Endothelial cell of umbilical vein (primary cell): ENCODE results near the gene PLLP.

Source experiments
- CTCF ChIP-seq, 2 donors: IDR thresholded peaks; 1 replicate in 1 of 2; 2 replicates in 1 of 2; pipeline ENCODE4 v1.5.1; 2011; ENCODE audit warnings: low read length in 2 of 2, mild to moderate bottlenecking in 2 of 2, moderate library complexity in 2 of 2, control low read depth in 1 of 2, inconsistent platforms in 1 of 2, low read depth in 1 of 2; ENCODE audit not compliant: insufficient read depth in 1 of 2; ENCODE audit errors: extremely low read depth in 1 of 2
- EZH2 ChIP-seq: IDR thresholded peaks from 2 replicates; pipeline ENCODE4 v1.6.1; 2012; ENCODE audit warnings: borderline replicate concordance, low read depth, mild to moderate bottlenecking, moderate library complexity, low read length, inconsistent platforms; ENCODE audit not compliant: severe bottlenecking
- FOS ChIP-seq: IDR thresholded peaks from 2 replicates; pipeline ENCODE4 v1.6.1; 2011; ENCODE audit warnings: mild to moderate bottlenecking, low read length, moderate library complexity, borderline replicate concordance; ENCODE audit not compliant: insufficient read depth
- GATA2 ChIP-seq: IDR thresholded peaks from 2 replicates; pipeline ENCODE4 v1.7.0; 2011; ENCODE audit warnings: low read depth, mild to moderate bottlenecking, moderate library complexity, mixed read lengths, low read length; ENCODE audit not compliant: insufficient read length, insufficient read depth
- JUN ChIP-seq: IDR thresholded peaks from 2 replicates; pipeline ENCODE4 v1.6.1; 2011; ENCODE audit warnings: borderline replicate concordance, low read depth; ENCODE audit not compliant: insufficient read length, insufficient read depth
- MYC ChIP-seq: IDR thresholded peaks from one replicate; pipeline ENCODE4 v1.6.1; 2011; ENCODE audit warnings: mild to moderate bottlenecking, low read depth, low read length
- POLR2A ChIP-seq: IDR thresholded peaks from 2 replicates; pipeline ENCODE4 v1.6.1; 2012; ENCODE audit warnings: low read depth, mild to moderate bottlenecking, control low read depth, low read length
- POLR2AphosphoS5 ChIP-seq: IDR thresholded peaks from 2 replicates; pipeline ENCODE4 v1.6.1; 2012; ENCODE audit warnings: low read depth, mild to moderate bottlenecking, control low read depth, low read length, moderate library complexity; ENCODE audit not compliant: insufficient read depth

DNA sequence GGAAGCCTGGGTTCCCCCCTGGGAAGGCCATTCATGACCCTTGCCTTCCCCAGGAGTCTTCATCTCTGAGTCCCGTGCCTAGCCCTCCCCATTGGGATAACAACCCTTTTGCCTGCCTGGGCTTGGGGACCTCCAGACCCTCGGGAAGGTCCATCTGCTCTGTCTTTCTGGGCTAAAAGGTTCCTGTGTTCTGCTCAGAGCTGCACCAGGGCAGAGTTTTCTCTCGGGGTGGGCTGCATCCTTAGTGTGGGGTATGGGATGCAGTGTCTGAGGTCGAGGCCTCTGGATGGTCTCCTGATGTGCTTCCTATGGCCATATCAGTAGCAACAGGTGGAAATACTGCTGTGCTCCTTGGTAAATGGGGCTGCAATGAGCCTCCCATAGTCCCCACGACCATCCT is 22.9 kb upstream of the PLLP start:
- TF ChIP-seq POLR2A, result no peak
- no peak for TF ChIP-seq CTCF (IDR thresholded peaks at IDR 0.05; ENCODE audit: extremely low read depth in 1 of 2, insufficient read depth in 1 of 2, low read depth in 1 of 2, low read length in 2 of 2)
- TF ChIP-seq POLR2AphosphoS5, result no peak
- TF ChIP-seq EZH2, result no peak
- no peak for TF ChIP-seq FOS
- no peak for TF ChIP-seq JUN
- TF ChIP-seq GATA2, result no peak
- TF ChIP-seq MYC, result no peak
